ENCODE results near the gene RNF208.

The RNF208 gene

GRCh38 chr9:137220317-137221094, 1.5 kb downstream of the RNF208 start:
- H3K27ac ChIP-seq (ENCODE audit: low read depth, low read length) = no peak overlapping the region
- TF ChIP-seq CTCF (IDR thresholded peaks at IDR 0.05; ENCODE audit: low read depth, low read length, poor library complexity, severe bottlenecking) = no peak
- no peak for TF ChIP-seq EZH2phosphoT487 (IDR thresholded peaks at IDR 0.05; ENCODE audit: borderline replicate concordance, low read length)
- H3K9me2 ChIP-seq (replicated peaks; ENCODE audit: control insufficient read depth, low read length) = no peaks in the 10 kb centered on the region
- H3F3A ChIP-seq (ENCODE audit: control insufficient read depth, insufficient read depth) = peaks cover 6% of the 10 kb centered on the region
- H3K79me2 ChIP-seq (ENCODE audit: control insufficient read depth, low read length) = peaks cover 5% of the 10 kb centered on the region
- no peak overlapping the region for H3K4me3 ChIP-seq (ENCODE audit: low read length)
- peaks cover 27% of the 10 kb centered on the region for H3K4me1 ChIP-seq (ENCODE audit: control insufficient read depth, low read length)
- peaks cover 16% of the 10 kb centered on the region for H3K36me3 ChIP-seq (ENCODE audit: control insufficient read depth, low read length)
- H3K4me2 ChIP-seq (ENCODE audit: low read length) = no peak overlapping the region
- H3K27me3 ChIP-seq (ENCODE audit: control insufficient read depth, low read length) = no peaks in the 10 kb centered on the region
- no peaks in the 10 kb centered on the region for H4K20me1 ChIP-seq (ENCODE audit: control insufficient read depth, insufficient read depth, low read depth, low read length)
- no peaks in the 10 kb centered on the region for H3K9me3 ChIP-seq (ENCODE audit: control insufficient read depth, insufficient read depth, low read length)

GRCh38 chr9:137219757-137220316, 2.2 kb downstream of the RNF208 start:
- Histone ChIP-seq H3K4me1 (ENCODE audit: control insufficient read depth, low read length) (peaks cover 20% of the 10 kb centered on the region), H3K27me3 (ENCODE audit: control insufficient read depth, low read length) (no peaks in the 10 kb centered on the region), H3K4me3 (ENCODE audit: low read length) (no peak overlapping the region), H3K79me2 (ENCODE audit: control insufficient read depth, low read length) (peaks cover 5% of the 10 kb centered on the region), H3K36me3 (ENCODE audit: control insufficient read depth, low read length) (peaks cover 18% of the 10 kb centered on the region), H3K9me3 (ENCODE audit: control insufficient read depth, insufficient read depth, low read length) (no peaks in the 10 kb centered on the region), H4K20me1 (ENCODE audit: control insufficient read depth, insufficient read depth, low read depth, low read length) (no peaks in the 10 kb centered on the region), H3F3A (ENCODE audit: control insufficient read depth, insufficient read depth) (peaks cover 6% of the 10 kb centered on the region), H3K27ac (ENCODE audit: low read depth, low read length) (no peak overlapping the region), H3K9me2 (replicated peaks; ENCODE audit: control insufficient read depth, low read length) (no peaks in the 10 kb centered on the region), H3K4me2 (ENCODE audit: low read length) (no peak overlapping the region)
- no peak for TF ChIP-seq EZH2phosphoT487 (IDR thresholded peaks at IDR 0.05; ENCODE audit: borderline replicate concordance, low read length)

- Histone ChIP-seq H3K9me2 (replicated peaks; ENCODE audit: control insufficient read depth, low read length) (no peaks in the 10 kb centered on the region), H3K36me3 (ENCODE audit: control insufficient read depth, low read length) (peaks cover 25% of the 10 kb centered on the region), H4K20me1 (ENCODE audit: control insufficient read depth, insufficient read depth, low read depth, low read length) (no peaks in the 10 kb centered on the region), H3K27me3 (ENCODE audit: control insufficient read depth, low read length) (no peaks in the 10 kb centered on the region), H3K27ac (ENCODE audit: low read depth, low read length) (no peak overlapping the region), H3F3A (ENCODE audit: control insufficient read depth, insufficient read depth) (no peaks in the 10 kb centered on the region; the same call in 1 of the 2 replicates), H3K4me2 (ENCODE audit: low read length) (no peak overlapping the region), H3K4me3 (ENCODE audit: low read length) (no peak overlapping the region), H3K79me2 (ENCODE audit: control insufficient read depth, low read length) (peaks cover 2% of the 10 kb centered on the region), H3K4me1 (ENCODE audit: control insufficient read depth, low read length) (peaks cover 10% of the 10 kb centered on the region), H3K9me3 (ENCODE audit: control insufficient read depth, insufficient read depth, low read length) (no peaks in the 10 kb centered on the region)
- no peak for TF ChIP-seq CTCF (IDR thresholded peaks at IDR 0.05; ENCODE audit: low read depth, low read length, poor library complexity, severe bottlenecking)
- no peak for TF ChIP-seq EZH2phosphoT487 (IDR thresholded peaks at IDR 0.05; ENCODE audit: borderline replicate concordance, low read length)
These were observed 3.2 kb downstream of the RNF208 start for GRCh38 chr9:137218754-137219271.

Data from DOHH2 (cell line).